B cell (primary cell): ENCODE measurements around the gene CST11. TPM values are rescaled to one million over a fixed set of nuclear protein-coding genes. Genes with fewer than 3 reads are reported as not detected.

Experiments
- ATAC-seq: fragments of 200-7000 bp; cut with Tn5 transposase; one replicate; pipeline ENCODE4 v1.10.0; 2021; ENCODE audit warnings: low read depth, mild to moderate bottlenecking, moderate number of reproducible peaks, moderate library complexity
- CTCF ChIA-PET: fragments of 350-600 bp; sonication (Branson Sonifier 250); formaldehyde crosslinking; loops from one replicate; lab custom pipeline; 2021; ENCODE audit warnings: antibody characterized with exemption, inconsistent platforms; lab: Charles Lee
- POLR2A ChIA-PET: fragments of 350-600 bp; sonication (Branson Sonifier 250); formaldehyde crosslinking; loops from one replicate; lab custom pipeline; 2021; ENCODE audit warnings: antibody characterized with exemption; lab: Charles Lee
- DNase-seq: peaks from one replicate; pipeline ENCODE4 v3.0.0; 2013
- H2AFZ ChIP-seq: 2 replicates; pipeline ENCODE4 v1.6.1; 2012; ENCODE audit warnings: mild to moderate bottlenecking, low read depth, low read length; ENCODE audit not compliant: insufficient read depth, poor library complexity, severe bottlenecking
- H3K27ac ChIP-seq, 2 donors: 1 replicate in 1 of 2; 2 replicates in 1 of 2; pipeline ENCODE4 v1.5.1; 2012 to 2013; ENCODE audit warnings: low read length in 2 of 2, mild to moderate bottlenecking in 2 of 2, moderate library complexity in 1 of 2
- H3K27me3 ChIP-seq, 4 experiments: fragments of 200-600 bp in 1 of 4; sonication (generic) in 1 of 4; replicated peaks in 1 of 4; 1 replicate in 2 of 4; 2 replicates in 2 of 4; pipeline versions ENCODE4 v1.6.1 to v1.7.0; 2013 to 2016; ENCODE audit warnings: low read length in 3 of 4, mild to moderate bottlenecking in 2 of 4, mixed read lengths in 1 of 4, moderate library complexity in 1 of 4; ENCODE audit not compliant: insufficient read depth in 4 of 4, control insufficient read depth in 3 of 4; ENCODE audit errors: control extremely low read depth in 1 of 4
- H3K36me3 ChIP-seq, 2 experiments: replicated peaks in 1 of 2; 1 replicate in 1 of 2; 2 replicates in 1 of 2; pipeline versions ENCODE4 v1.6.1 to v1.7.1; 2013; ENCODE audit warnings: low read length in 1 of 2; ENCODE audit not compliant: insufficient read depth in 2 of 2, control insufficient read depth in 1 of 2; ENCODE audit errors: control extremely low read depth in 1 of 2, extremely low read depth in 1 of 2
- H3K4me1 ChIP-seq, 2 donors: fragments of 200-600 bp in 1 of 2; sonication (generic) in 1 of 2; 1 replicate in 1 of 2; 2 replicates in 1 of 2; pipeline versions ENCODE4 v1.5.1 to v1.6.1; 2013 to 2017; ENCODE audit warnings: low read length in 2 of 2; ENCODE audit not compliant: control insufficient read depth in 2 of 2, insufficient read depth in 2 of 2
- H3K4me2 ChIP-seq: replicated peaks from 2 replicates; pipeline ENCODE3; 2012; ENCODE audit warnings: mild to moderate bottlenecking, low read depth, low read length; ENCODE audit not compliant: poor library complexity, severe bottlenecking
- H3K4me3 ChIP-seq, 5 experiments: fragments of 200-600 bp in 1 of 5; sonication (generic) in 1 of 5; 1 replicate in 3 of 5; 2 replicates in 2 of 5; pipeline versions ENCODE4 v1.5.1 to v1.7.0; 2011 to 2016; ENCODE audit warnings: low read length in 4 of 5, mild to moderate bottlenecking in 4 of 5, low read depth in 2 of 5, control low read depth in 1 of 5, moderate library complexity in 1 of 5; ENCODE audit not compliant: insufficient read depth in 1 of 5; ENCODE audit errors: control extremely low read depth in 1 of 5, extremely low read depth in 1 of 5
- H3K79me2 ChIP-seq: fragments of 200-600 bp; sonication (generic); one replicate; pipeline ENCODE4 v1.6.0; 2016; ENCODE audit warnings: low read length; ENCODE audit not compliant: control insufficient read depth, insufficient read depth
- H3K9ac ChIP-seq: fragments of 200-600 bp; sonication (generic); 2 replicates; pipeline ENCODE4 v1.6.1; 2017; ENCODE audit warnings: mild to moderate bottlenecking, low read length, moderate library complexity
- H3K9me3 ChIP-seq, 3 donors: one replicate each; pipeline versions ENCODE4 v1.6.1 to v1.7.1; 2013; ENCODE audit warnings: low read length in 2 of 3; ENCODE audit not compliant: control insufficient read depth in 2 of 3, insufficient read depth in 1 of 3; ENCODE audit errors: control extremely low read depth in 1 of 3
- H4K20me1 ChIP-seq: 2 replicates; pipeline ENCODE4 v1.6.0; 2012; ENCODE audit warnings: mild to moderate bottlenecking, low read length; ENCODE audit not compliant: insufficient read depth, control insufficient read depth, poor library complexity, severe bottlenecking
- H3K27ac Mint-ChIP-seq: one replicate; pipeline ENCODE4 v1.8.0; 2021; ENCODE audit warnings: mixed read lengths
- H3K27me3 Mint-ChIP-seq: one replicate; pipeline ENCODE4 v1.8.0; 2021; ENCODE audit warnings: mixed read lengths
- H3K4me1 Mint-ChIP-seq: one replicate; pipeline ENCODE4 v1.8.0; 2021; ENCODE audit warnings: mixed read lengths
- H3K4me3 Mint-ChIP-seq: one replicate; pipeline ENCODE4 v1.8.0; 2021; ENCODE audit warnings: mixed read lengths
- H3K9me3 Mint-ChIP-seq: one replicate; pipeline ENCODE4 v1.8.0; 2022; ENCODE audit warnings: mixed read lengths; ENCODE audit not compliant: insufficient read depth
- CTCF ChIP-seq: fragments of 200-600 bp; IDR thresholded peaks from one replicate; pipeline ENCODE4 v1.8.0; 2022; ENCODE audit warnings: antibody characterized with exemption, mild to moderate bottlenecking
- EZH2 ChIP-seq: IDR thresholded peaks from 2 replicates; pipeline ENCODE4 v1.6.1; 2012; ENCODE audit warnings: borderline replicate concordance, low read depth, mild to moderate bottlenecking, moderate library complexity, low read length; ENCODE audit not compliant: insufficient read depth, poor library complexity, severe bottlenecking
- WGBS: methylation state at CpG from one replicate; pipeline ENCODE4 v1.1.5; 2013; ENCODE audit warnings: missing lambda C conversion rate; ENCODE audit not compliant: insufficient coverage; 5-methylcytosine and 5-hydroxymethylcytosine counted together
- intact Hi-C: fragments of 100-400 bp; cut with micrococcal nuclease; formaldehyde crosslinking; loops from one replicate; pipeline ENCODE4 v1.10.0; 2022
- polyA plus RNA-seq: library from polyadenylated mRNA; depleted of rRNA; stranded (reverse); fragments of >200 nt; gene quantifications from 2 replicates; pipeline ENCODE4 v1.2.3, GENCODE V29; 2012
- total RNA-seq, 2 donors: library from RNA; stranded (reverse); fragments of 120-200 nt in 1 of 2; gene quantifications; 1 replicate in 1 of 2; 2 replicates in 1 of 2; pipeline versions ENCODE4 v1.2.3 to v1.2.4, GENCODE V29; 2013 to 2022

Gene CST11
- total and polyA plus RNA-seq, 2 donors (not counting 1 experiment from before 2014, with no cell fraction given), result not detected

GRCh38 chr20:23407781-23408464 is 44.8 kb downstream of the CST11 start:
- Histone ChIP-seq H3K27ac (peak overlapping the region; percentile 13 to 54), H3K27me3 (no peaks in the 10 kb centered on the region), H2AFZ (no peak overlapping the region), H3K4me1 (peaks cover 11 to 12% of the 10 kb centered on the region in 2 donors), H4K20me1 (peaks cover 18% of the 10 kb centered on the region), H3K9me3 (no peaks in the 10 kb centered on the region), H3K4me3 (no peak overlapping the region), H3K36me3 (peaks cover 0 to under 1% of the 10 kb centered on the region in 2 experiments), H3K79me2 (peaks cover 85% of the 10 kb centered on the region), H3K4me2 (peak overlapping the region; percentile 18), H3K9ac (no peak overlapping the region)
- Mint-ChIP-seq H3K4me1 (peaks cover 14% of the 10 kb centered on the region), H3K27ac (peak overlapping the region; percentile 73), H3K9me3 (no peaks in the 10 kb centered on the region), H3K27me3 (no peaks in the 10 kb centered on the region), H3K4me3 (no peak overlapping the region)
- POLR2A ChIA-PET, result no interaction called here
- peak; percentile 74 for DNase-seq
- ATAC-seq, result peak; percentile 91
- no CpG with 5 or more reads among the region's 2 CpGs for WGBS
- TF ChIP-seq EZH2 (no peak), CTCF (no peak)
- intact Hi-C loops, result no loop called here
- CTCF ChIA-PET, result interaction anchor here (1.4 kb wide), 1 partner anchor 13 kb away, joined by 6 read pairs; the partner anchor contains the start of gene NAPB

DNA sequence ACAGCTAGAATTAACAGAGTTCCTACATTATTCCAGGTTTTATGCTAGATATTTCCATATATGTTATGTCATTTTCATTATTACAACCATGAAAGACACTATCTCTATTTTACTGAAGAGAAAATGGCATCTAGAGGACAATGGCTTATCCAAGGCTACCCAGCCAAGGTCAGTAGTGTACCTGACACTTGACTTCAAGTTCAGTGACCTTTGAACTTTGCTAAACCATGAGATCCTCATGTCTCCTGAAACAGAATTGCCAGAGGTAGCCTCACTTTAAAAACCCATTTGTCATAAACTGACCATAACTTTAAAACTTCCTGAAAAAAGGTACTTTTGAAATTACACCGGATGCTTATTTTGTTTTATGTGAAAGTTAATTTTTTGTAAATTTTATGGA is 45.8 kb downstream of the CST11 start:
- no peak for TF ChIP-seq EZH2
- TF ChIP-seq CTCF, result no peak
- H4K20me1 ChIP-seq, result peaks cover 18% of the 10 kb centered on the region
- Mint-ChIP-seq H3K27me3 (no peaks in the 10 kb centered on the region), H3K4me3 (no peak overlapping the region), H3K27ac (no peak overlapping the region), H3K9me3 (no peaks in the 10 kb centered on the region), H3K4me1 (peaks cover 14% of the 10 kb centered on the region)
- H2AFZ ChIP-seq, result no peak overlapping the region
- WGBS, result no CpG with 5 or more reads among the region's 1 CpG
- H3K79me2 ChIP-seq, result peaks cover 74% of the 10 kb centered on the region
- H3K4me1 ChIP-seq, result peaks cover 11 to 12% of the 10 kb centered on the region in 2 donors
- ATAC-seq, result no peak
- intact Hi-C loops, result no loop called here
- no peak overlapping the region for H3K9ac ChIP-seq
- peaks cover 0 to 3% of the 10 kb centered on the region in 2 experiments for H3K36me3 ChIP-seq
- H3K27me3 ChIP-seq, result no peaks in the 10 kb centered on the region
- DNase-seq, result no peak
- no peaks in the 10 kb centered on the region for H3K9me3 ChIP-seq
- ChIA-PET POLR2A (no interaction called here), CTCF (interaction anchor here (1.4 kb wide), 1 partner anchor 14 kb away, joined by 6 read pairs; the partner anchor contains the start of gene NAPB)
- H3K4me3 ChIP-seq, result no peak overlapping the region
- H3K27ac ChIP-seq, result no peak overlapping the region
- no peak overlapping the region for H3K4me2 ChIP-seq
